ENCODE results near the gene CENPS.

DNA sequence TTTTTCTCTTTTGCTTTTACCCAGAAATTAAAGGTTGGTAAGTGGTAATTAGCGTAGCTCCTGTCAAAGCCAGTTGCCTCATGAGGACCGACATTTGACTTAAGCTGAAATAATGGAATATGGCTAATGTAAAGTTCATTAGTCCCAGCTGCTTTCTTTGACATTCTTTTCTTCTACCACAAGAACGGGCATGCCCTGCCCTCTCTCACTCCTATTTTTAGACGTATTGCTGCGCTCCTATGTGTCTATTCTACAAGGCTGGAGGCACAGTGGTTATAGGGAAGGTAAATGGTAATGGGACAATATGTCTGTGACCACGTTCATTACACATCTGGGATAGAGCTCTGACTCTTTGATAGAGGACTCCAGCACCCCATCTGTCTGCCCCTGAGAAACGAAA is 26.4 kb downstream of the CENPS start:
- TF ChIP-seq, protein P1, sequence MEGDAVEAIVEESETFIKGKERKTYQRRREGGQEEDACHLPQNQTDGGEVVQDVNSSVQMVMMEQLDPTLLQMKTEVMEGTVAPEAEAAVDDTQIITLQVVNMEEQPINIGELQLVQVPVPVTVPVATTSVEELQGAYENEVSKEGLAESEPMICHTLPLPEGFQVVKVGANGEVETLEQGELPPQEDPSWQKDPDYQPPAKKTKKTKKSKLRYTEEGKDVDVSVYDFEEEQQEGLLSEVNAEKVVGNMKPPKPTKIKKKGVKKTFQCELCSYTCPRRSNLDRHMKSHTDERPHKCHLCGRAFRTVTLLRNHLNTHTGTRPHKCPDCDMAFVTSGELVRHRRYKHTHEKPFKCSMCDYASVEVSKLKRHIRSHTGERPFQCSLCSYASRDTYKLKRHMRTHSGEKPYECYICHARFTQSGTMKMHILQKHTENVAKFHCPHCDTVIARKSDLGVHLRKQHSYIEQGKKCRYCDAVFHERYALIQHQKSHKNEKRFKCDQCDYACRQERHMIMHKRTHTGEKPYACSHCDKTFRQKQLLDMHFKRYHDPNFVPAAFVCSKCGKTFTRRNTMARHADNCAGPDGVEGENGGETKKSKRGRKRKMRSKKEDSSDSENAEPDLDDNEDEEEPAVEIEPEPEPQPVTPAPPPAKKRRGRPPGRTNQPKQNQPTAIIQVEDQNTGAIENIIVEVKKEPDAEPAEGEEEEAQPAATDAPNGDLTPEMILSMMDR (conservative IDR thresholded peaks at IDR 0.05), result no peak
- no peak for TF ChIP-seq ZFX (IDR thresholded peaks at IDR 0.05)
